HG02571 (cell line): ENCODE measurements around the gene CRIP1.

Experiments used
- ATAC-seq: cut with Tn5 transposase; IDR thresholded peaks from one replicate; pipeline ENCODE4 v1.9.1; 2021; ENCODE audit warnings: mild to moderate bottlenecking, moderate library complexity; ENCODE audit not compliant: unreplicated experiment

Gene CRIP1

GRCh38 chr14:105531894-105532623 lies 45.4 kb downstream of the CRIP1 start:
- ATAC-seq, result no peak

DNA sequence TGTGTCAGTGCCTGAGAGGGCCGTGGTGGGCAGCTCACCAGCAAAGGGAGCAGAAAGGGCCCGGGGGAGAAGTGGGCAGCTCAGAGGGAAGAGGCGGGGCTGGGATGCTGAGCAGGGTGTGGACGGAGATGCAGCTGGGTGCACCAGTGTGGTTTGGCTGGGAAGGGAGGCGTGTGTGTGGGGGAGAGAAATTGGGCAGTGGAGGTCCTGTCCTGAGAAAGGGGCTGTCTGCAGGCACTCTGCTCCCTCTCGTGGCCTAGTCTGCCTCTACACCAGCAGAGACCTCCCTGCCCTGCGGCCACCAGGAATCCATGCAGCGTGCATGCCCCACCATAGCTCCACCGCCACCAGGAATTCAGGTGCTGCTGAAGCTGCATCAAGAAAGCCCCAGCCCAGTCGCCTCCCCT lies 46.1 kb downstream of the CRIP1 start:
- ATAC-seq, result no peak

GRCh38 chr14:105533391-105533790 lies 46.7 kb downstream of the CRIP1 start:
- ATAC-seq, result no peak

DNA sequence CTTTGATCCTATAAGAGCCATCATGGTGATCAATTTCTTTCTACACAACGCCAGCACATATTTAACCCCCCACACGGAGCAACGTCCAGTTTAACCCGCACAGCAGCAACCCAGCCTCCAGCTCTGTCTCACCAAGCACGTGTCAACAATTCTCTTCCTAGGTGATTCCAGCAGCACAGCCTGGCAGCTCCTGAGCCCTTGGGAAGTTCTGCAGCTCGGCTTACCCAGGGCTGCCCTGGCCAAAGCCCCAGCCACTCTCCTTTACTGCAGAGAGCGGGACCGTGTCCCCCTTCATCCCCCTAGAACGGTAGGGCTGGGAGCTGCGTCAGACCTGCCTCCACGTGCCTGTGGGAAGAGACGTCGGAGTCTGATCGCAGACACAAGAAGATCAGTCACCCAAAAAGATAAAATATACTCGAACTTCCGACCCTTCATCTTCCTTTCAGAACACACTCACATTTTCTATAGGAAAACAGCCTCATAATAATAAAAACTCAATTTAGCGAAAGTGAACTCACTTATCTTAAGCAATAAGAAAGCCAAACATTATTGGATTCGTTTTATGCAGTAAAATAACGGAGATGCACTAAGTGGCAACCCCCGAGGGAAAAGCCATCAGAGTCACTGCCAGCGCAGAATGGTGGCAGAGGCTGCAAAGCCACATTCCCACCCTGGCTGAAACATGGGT lies 47.3 kb downstream of the CRIP1 start:
- no peak for ATAC-seq

- ATAC-seq, result no peak
These were observed 47.9 kb downstream of the CRIP1 start for GRCh38 chr14:105534586-105534985.

DNA sequence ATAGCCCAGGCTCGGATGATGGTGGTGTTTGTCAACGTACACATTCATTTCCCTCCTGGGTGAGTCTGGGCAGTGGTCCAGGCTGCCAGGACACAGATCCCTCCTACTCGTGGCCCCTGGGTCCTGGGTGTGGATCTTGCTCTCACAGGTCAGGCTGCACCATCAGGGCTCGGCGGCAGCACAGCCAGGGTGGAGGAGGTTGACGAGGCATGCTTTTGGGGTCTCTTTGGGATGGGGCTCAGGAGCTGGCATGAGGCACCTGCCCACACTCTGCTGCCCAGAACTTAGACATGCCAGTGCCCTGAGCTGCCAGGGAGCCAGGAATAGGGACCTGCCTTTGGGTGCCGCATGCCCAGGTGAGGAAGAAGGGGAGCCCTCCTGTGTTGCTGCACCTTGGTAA lies 49.4 kb downstream of the CRIP1 start:
- ATAC-seq, result no peak

GRCh38 chr14:105536691-105537579 lies 50.2 kb downstream of the CRIP1 start:
- ATAC-seq, result no peak

DNA sequence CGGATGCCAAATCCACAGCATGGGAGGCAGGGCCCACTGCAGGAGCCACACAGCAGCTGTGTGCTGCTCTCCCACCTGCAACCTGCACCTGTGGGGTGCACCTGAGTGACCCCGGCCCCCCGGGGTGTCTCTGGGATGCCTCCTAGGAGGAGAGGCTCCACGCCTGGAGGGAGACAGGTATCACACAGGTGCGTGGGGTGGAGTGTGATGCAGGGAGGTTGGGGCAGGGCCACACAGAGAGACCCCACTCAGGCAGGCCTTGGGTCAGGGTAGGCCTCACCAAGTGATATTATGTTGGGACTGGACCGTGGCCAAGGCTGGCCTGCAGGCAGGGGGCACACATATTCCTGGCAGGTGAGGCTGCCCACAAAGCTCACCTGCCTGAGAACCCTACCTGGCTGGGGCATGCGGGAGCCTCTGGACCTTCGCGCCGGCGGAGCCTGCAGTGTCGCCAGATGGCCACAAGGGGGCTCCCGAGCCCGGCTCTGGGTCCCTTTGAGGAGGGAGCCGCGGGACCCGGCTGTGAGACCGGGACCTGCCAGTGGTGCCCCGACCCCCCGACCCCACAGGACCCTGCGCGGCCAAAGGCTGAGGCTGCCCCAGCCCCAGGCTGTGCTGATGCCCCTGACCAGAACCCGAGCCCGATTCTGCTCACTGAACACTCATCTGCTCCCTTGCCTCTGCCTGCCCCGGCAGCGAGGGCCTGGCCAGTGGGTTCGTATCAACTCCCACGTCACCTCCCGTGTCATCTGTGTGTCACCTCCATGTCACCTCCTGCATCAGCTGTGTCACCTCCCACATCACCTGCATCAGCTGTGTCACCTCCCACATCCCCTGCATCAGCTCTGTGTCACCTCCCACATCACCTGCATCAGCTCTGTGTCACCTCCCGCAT lies 51.1 kb downstream of the CRIP1 start:
- ATAC-seq, result no peak
